ENCODE measurements around the gene TMEM59.

DNA sequence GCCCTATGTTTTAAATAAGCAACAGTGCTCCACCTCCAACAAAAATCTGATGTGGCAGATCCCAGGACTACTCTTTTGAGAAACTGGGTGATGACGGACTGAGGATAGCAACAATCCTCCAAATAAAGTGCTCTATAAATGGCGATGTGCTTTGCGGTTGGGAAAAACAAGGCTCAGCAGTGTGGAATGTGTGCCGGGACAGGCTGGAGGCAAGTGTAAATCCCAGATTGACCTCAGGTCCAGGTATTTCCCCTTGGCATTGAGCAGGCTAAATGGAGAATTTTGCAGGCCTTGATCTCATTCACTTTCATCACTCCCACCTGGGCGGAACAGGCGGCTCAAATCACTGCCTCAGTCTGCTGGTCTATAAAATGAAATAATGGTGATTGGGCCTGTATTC lies 71.8 kb downstream of the TMEM59 start:
- TF ChIP-seq, protein P1, sequence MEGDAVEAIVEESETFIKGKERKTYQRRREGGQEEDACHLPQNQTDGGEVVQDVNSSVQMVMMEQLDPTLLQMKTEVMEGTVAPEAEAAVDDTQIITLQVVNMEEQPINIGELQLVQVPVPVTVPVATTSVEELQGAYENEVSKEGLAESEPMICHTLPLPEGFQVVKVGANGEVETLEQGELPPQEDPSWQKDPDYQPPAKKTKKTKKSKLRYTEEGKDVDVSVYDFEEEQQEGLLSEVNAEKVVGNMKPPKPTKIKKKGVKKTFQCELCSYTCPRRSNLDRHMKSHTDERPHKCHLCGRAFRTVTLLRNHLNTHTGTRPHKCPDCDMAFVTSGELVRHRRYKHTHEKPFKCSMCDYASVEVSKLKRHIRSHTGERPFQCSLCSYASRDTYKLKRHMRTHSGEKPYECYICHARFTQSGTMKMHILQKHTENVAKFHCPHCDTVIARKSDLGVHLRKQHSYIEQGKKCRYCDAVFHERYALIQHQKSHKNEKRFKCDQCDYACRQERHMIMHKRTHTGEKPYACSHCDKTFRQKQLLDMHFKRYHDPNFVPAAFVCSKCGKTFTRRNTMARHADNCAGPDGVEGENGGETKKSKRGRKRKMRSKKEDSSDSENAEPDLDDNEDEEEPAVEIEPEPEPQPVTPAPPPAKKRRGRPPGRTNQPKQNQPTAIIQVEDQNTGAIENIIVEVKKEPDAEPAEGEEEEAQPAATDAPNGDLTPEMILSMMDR (conservative IDR thresholded peaks at IDR 0.05; ENCODE audit: low read length): no peak
- no peak for TF ChIP-seq EZH2phosphoT487 (IDR thresholded peaks at IDR 0.05; ENCODE audit: borderline replicate concordance, low read depth, low read length)
